Activated naive CD8-positive, alpha-beta T cell treated with anti-CD3 and anti-CD28 coated beads for 36 hours (primary cell): ENCODE results near the gene TERB2. TPM values are rescaled to one million over a fixed set of nuclear protein-coding genes. Genes with fewer than 3 reads are reported as not detected.
"Not testable (repeated sequence)": the region's sequence is repeated elsewhere in the genome, so short reads cannot be mapped to it uniquely, and the experiment has no call there.

Experiments used
- DNase-seq: peaks from one replicate; pipeline ENCODE4 v3.0.0; 2021
- H3K27ac Mint-ChIP-seq: one replicate; pipeline ENCODE4 v1.8.0; 2022; ENCODE audit warnings: mild to moderate bottlenecking, moderate library complexity, mixed read lengths
- H3K27me3 Mint-ChIP-seq: one replicate; pipeline ENCODE4 v1.8.0; 2022; ENCODE audit warnings: mild to moderate bottlenecking, mixed read lengths
- H3K36me3 Mint-ChIP-seq: one replicate; pipeline ENCODE4 v1.8.0; 2021; ENCODE audit warnings: mild to moderate bottlenecking, mixed read lengths
- H3K4me1 Mint-ChIP-seq: one replicate; pipeline ENCODE4 v1.8.0; 2021; ENCODE audit warnings: mixed read lengths
- H3K4me3 Mint-ChIP-seq: one replicate; pipeline ENCODE4 v1.8.0; 2022; ENCODE audit warnings: mild to moderate bottlenecking, moderate library complexity, mixed read lengths
- H3K9me3 Mint-ChIP-seq: one replicate; pipeline ENCODE4 v1.8.0; 2022; ENCODE audit warnings: mixed read lengths
- total RNA-seq, 2 experiments: library from RNA; stranded (reverse); gene quantifications; one replicate each; pipeline ENCODE4 v1.2.3, GENCODE V29; 2021

TERB2 gene
- total RNA-seq = not detected

GRCh38 chr15:44956388-44956787, at the start of gene TERB2:
Gene TERB2 (plus strand): TSS chr15:44956687. CDS start chr15:44956719, 32 bp downstream.
- no peak for DNase-seq

GRCh38 chr15:44909423-44909822, 47.1 kb upstream of the TERB2 start:
- DNase-seq = no peak
- Mint-ChIP-seq H3K27me3 (peaks cover 4% of the 10 kb centered on the region), H3K36me3 (no peaks in the 10 kb centered on the region), H3K4me3 (no peak overlapping the region), H3K9me3 (no peaks in the 10 kb centered on the region), H3K27ac (no peak overlapping the region), H3K4me1 (peaks cover 4% of the 10 kb centered on the region)

More at GRCh38 chr15:44956388-44956787, at the start of gene TERB2:
- no peak within 1 kb of the TSS for H3K4me3 Mint-ChIP-seq
- H3K27ac Mint-ChIP-seq = no peak within 1 kb of the TSS
- no peaks in the 10 kb centered on the region for H3K4me1 Mint-ChIP-seq
- H3K9me3 Mint-ChIP-seq = no peaks in the 10 kb centered on the region
- no peaks in the 10 kb centered on the region for H3K36me3 Mint-ChIP-seq
- no peaks in the 10 kb centered on the region for H3K27me3 Mint-ChIP-seq

- H3K27me3 Mint-ChIP-seq = peaks cover 4% of the 10 kb centered on the region
- no peaks in the 10 kb centered on the region for H3K36me3 Mint-ChIP-seq
- no peaks in the 10 kb centered on the region for H3K9me3 Mint-ChIP-seq
- no peak overlapping the region for H3K4me3 Mint-ChIP-seq
- no peak for DNase-seq
- H3K4me1 Mint-ChIP-seq = peaks cover 4% of the 10 kb centered on the region
- H3K27ac Mint-ChIP-seq = no peak overlapping the region
Observed at GRCh38 chr15:44910981-44911625, 45.4 kb upstream of the TERB2 start.

GRCh38 chr15:44912186-44912585, 44.3 kb upstream of the TERB2 start:
- not testable (repeated sequence) for DNase-seq, H3K4me3 Mint-ChIP-seq, H3K4me1 Mint-ChIP-seq, H3K27me3 Mint-ChIP-seq, H3K9me3 Mint-ChIP-seq, H3K36me3 Mint-ChIP-seq, H3K27ac Mint-ChIP-seq

- not testable (repeated sequence) for H3K27ac Mint-ChIP-seq, H3K27me3 Mint-ChIP-seq, H3K4me1 Mint-ChIP-seq, H3K36me3 Mint-ChIP-seq, DNase-seq, H3K4me3 Mint-ChIP-seq, H3K9me3 Mint-ChIP-seq
Observed at GRCh38 chr15:44912974-44913448, 43.5 kb upstream of the TERB2 start.

- Mint-ChIP-seq H3K36me3 (no peaks in the 10 kb centered on the region), H3K27me3 (no peaks in the 10 kb centered on the region)
Observed at GRCh38 chr15:44918136-44918535, 38.4 kb upstream of the TERB2 start.

GRCh38 chr15:44928658-44929057, 27.8 kb upstream of the TERB2 start:
- H3K9me3 Mint-ChIP-seq, DNase-seq, H3K27me3 Mint-ChIP-seq, H3K4me1 Mint-ChIP-seq, H3K36me3 Mint-ChIP-seq, H3K27ac Mint-ChIP-seq, H3K4me3 Mint-ChIP-seq: not testable (repeated sequence)

More at GRCh38 chr15:44918136-44918535, 38.4 kb upstream of the TERB2 start:
- no peak for DNase-seq
- Mint-ChIP-seq H3K4me1 (no peaks in the 10 kb centered on the region), H3K9me3 (no peaks in the 10 kb centered on the region), H3K4me3 (no peak overlapping the region), H3K27ac (no peak overlapping the region)

- not testable (repeated sequence) for H3K27ac Mint-ChIP-seq, H3K4me3 Mint-ChIP-seq, H3K36me3 Mint-ChIP-seq
Observed at GRCh38 chr15:44930283-44930682, 26.2 kb upstream of the TERB2 start.

GRCh38 chr15:44958302-44958701, 1.8 kb downstream of the TERB2 start:
- DNase-seq, H3K4me3 Mint-ChIP-seq, H3K4me1 Mint-ChIP-seq, H3K9me3 Mint-ChIP-seq, H3K36me3 Mint-ChIP-seq, H3K27me3 Mint-ChIP-seq, H3K27ac Mint-ChIP-seq: not testable (repeated sequence)

More at GRCh38 chr15:44930283-44930682, 26.2 kb upstream of the TERB2 start:
- H3K27me3 Mint-ChIP-seq, H3K9me3 Mint-ChIP-seq, H3K4me1 Mint-ChIP-seq, DNase-seq: not testable (repeated sequence)

GRCh38 chr15:44968475-44968874, 12.0 kb downstream of the TERB2 start:
- Mint-ChIP-seq H3K36me3 (no peaks in the 10 kb centered on the region), H3K9me3 (no peaks in the 10 kb centered on the region), H3K4me3 (no peak overlapping the region), H3K4me1 (no peaks in the 10 kb centered on the region), H3K27ac (no peak overlapping the region), H3K27me3 (no peaks in the 10 kb centered on the region)
- no peak for DNase-seq

- no peaks in the 10 kb centered on the region for H3K9me3 Mint-ChIP-seq
- no peaks in the 10 kb centered on the region for H3K4me1 Mint-ChIP-seq
- no peaks in the 10 kb centered on the region for H3K27me3 Mint-ChIP-seq
- no peaks in the 10 kb centered on the region for H3K36me3 Mint-ChIP-seq
- DNase-seq = no peak
- no peak overlapping the region for H3K27ac Mint-ChIP-seq
- H3K4me3 Mint-ChIP-seq = no peak overlapping the region
Observed at GRCh38 chr15:44971036-44971435, 14.5 kb downstream of the TERB2 start.

- not testable (repeated sequence) for H3K27ac Mint-ChIP-seq, H3K4me1 Mint-ChIP-seq, H3K9me3 Mint-ChIP-seq, H3K27me3 Mint-ChIP-seq, H3K4me3 Mint-ChIP-seq, DNase-seq, H3K36me3 Mint-ChIP-seq
Observed at GRCh38 chr15:44976183-44976582, 19.7 kb downstream of the TERB2 start.

- not testable (repeated sequence) for H3K9me3 Mint-ChIP-seq, H3K4me1 Mint-ChIP-seq, H3K27ac Mint-ChIP-seq, H3K36me3 Mint-ChIP-seq, H3K27me3 Mint-ChIP-seq, DNase-seq, H3K4me3 Mint-ChIP-seq
Observed at GRCh38 chr15:44977781-44978180, 21.3 kb downstream of the TERB2 start.

GRCh38 chr15:44979617-44980339, 23.3 kb downstream of the TERB2 start:
- not testable (repeated sequence) for H3K9me3 Mint-ChIP-seq, H3K27ac Mint-ChIP-seq, H3K4me1 Mint-ChIP-seq, H3K27me3 Mint-ChIP-seq, DNase-seq, H3K36me3 Mint-ChIP-seq, H3K4me3 Mint-ChIP-seq

GRCh38 chr15:44984144-44984543, 27.7 kb downstream of the TERB2 start:
- not testable (repeated sequence) for H3K36me3 Mint-ChIP-seq, H3K27ac Mint-ChIP-seq, H3K4me1 Mint-ChIP-seq, H3K9me3 Mint-ChIP-seq, DNase-seq, H3K27me3 Mint-ChIP-seq, H3K4me3 Mint-ChIP-seq
